CD8-positive, alpha-beta memory T cell (primary cell): ENCODE data around the gene FBLN1. TPM values are rescaled to one million over a fixed set of nuclear protein-coding genes. Genes with fewer than 3 reads are reported as not detected.
"Not testable (repeated sequence)": the region's sequence is repeated elsewhere in the genome, so short reads cannot be mapped to it uniquely, and the experiment has no call there.

Experiments
- CTCF ChIA-PET: fragments of 350-600 bp; sonication (Branson Sonifier 250); formaldehyde crosslinking; loops from one replicate; lab custom pipeline; 2021; ENCODE audit warnings: antibody characterized with exemption; lab: Charles Lee
- POLR2A ChIA-PET: fragments of 350-600 bp; sonication (Branson Sonifier 250); formaldehyde crosslinking; loops from one replicate; lab custom pipeline; 2021; ENCODE audit warnings: antibody characterized with exemption; lab: Charles Lee
- DNase-seq, 5 donors: peaks; one replicate each; pipeline versions ENCODE4 v3.0.0 to v3.0.0-alpha.2; 2020 to 2022; ENCODE audit warnings: mixed read lengths in 1 of 5
- H3K27ac ChIP-seq: one replicate; pipeline ENCODE4 v1.7.0; 2013; ENCODE audit warnings: low read depth, mild to moderate bottlenecking, low read length, moderate library complexity
- H3K27me3 ChIP-seq: 2 replicates; pipeline ENCODE4 v1.7.0; 2013; ENCODE audit warnings: low read length, mild to moderate bottlenecking; ENCODE audit not compliant: insufficient read depth, poor library complexity, severe bottlenecking
- H3K36me3 ChIP-seq: 2 replicates; pipeline ENCODE4 v1.7.0; 2013; ENCODE audit warnings: mild to moderate bottlenecking, low read length, moderate library complexity; ENCODE audit not compliant: insufficient read depth
- H3K4me1 ChIP-seq: 2 replicates; pipeline ENCODE4 v1.7.0; 2013; ENCODE audit warnings: mild to moderate bottlenecking, low read length, moderate library complexity; ENCODE audit not compliant: insufficient read depth
- H3K4me3 ChIP-seq: 2 replicates; pipeline ENCODE4 v1.7.0; 2013; ENCODE audit warnings: mild to moderate bottlenecking, low read length
- H3K9me3 ChIP-seq: 2 replicates; pipeline ENCODE4 v1.7.0; 2013; ENCODE audit warnings: mild to moderate bottlenecking, low read length
- H3K27ac Mint-ChIP-seq, 8 donors: one replicate each; pipeline ENCODE4 v1.8.0; 2020 to 2021; ENCODE audit warnings: mixed read lengths in 8 of 8, mild to moderate bottlenecking in 6 of 8, inconsistent platforms in 3 of 8, moderate library complexity in 3 of 8
- H3K27me3 Mint-ChIP-seq, 2 donors: one replicate each; pipeline ENCODE4 v1.8.0; 2020 to 2021; ENCODE audit warnings: mixed read lengths in 2 of 2, mild to moderate bottlenecking in 1 of 2, moderate library complexity in 1 of 2
- H3K36me3 Mint-ChIP-seq, 3 donors: one replicate each; pipeline ENCODE4 v1.8.0; 2020 to 2021; ENCODE audit warnings: mixed read lengths in 3 of 3, inconsistent platforms in 1 of 3, mild to moderate bottlenecking in 1 of 3
- H3K4me1 Mint-ChIP-seq, 3 donors: one replicate each; pipeline ENCODE4 v1.8.0; 2020 to 2021; ENCODE audit warnings: mixed read lengths in 3 of 3, inconsistent platforms in 1 of 3, mild to moderate bottlenecking in 1 of 3
- H3K4me3 Mint-ChIP-seq, 7 donors: one replicate each; pipeline ENCODE4 v1.8.0; 2020 to 2021; ENCODE audit warnings: mixed read lengths in 7 of 7, mild to moderate bottlenecking in 6 of 7, moderate library complexity in 4 of 7, inconsistent platforms in 2 of 7
- H3K9me3 Mint-ChIP-seq, 5 donors: one replicate each; pipeline ENCODE4 v1.8.0; 2020 to 2022; ENCODE audit warnings: mixed read lengths in 5 of 5, mild to moderate bottlenecking in 3 of 5, moderate library complexity in 2 of 5, inconsistent platforms in 1 of 5
- polyA plus RNA-seq: library from polyadenylated mRNA; unstranded; fragments of 300-500 nt; fragmentation: Illumina TruSeq; gene quantifications from one replicate; pipeline ENCODE4 v1.2.3, GENCODE V29; 2021
- total RNA-seq, 2 experiments: library from RNA; stranded (reverse); gene quantifications; one replicate each; pipeline ENCODE4 v1.2.3, GENCODE V29; 2021

Gene FBLN1
- total and polyA plus RNA-seq, 3 experiments from 2014 or later = not detected

GRCh38 chr22:45602824-45603595, 100.3 kb downstream of the FBLN1 start:
- no peak for DNase-seq
- H3K4me3 Mint-ChIP-seq = no peak overlapping the region
- no peaks in the 10 kb centered on the region for H3K9me3 Mint-ChIP-seq
- Histone ChIP-seq H3K9me3 (no peaks in the 10 kb centered on the region), H3K27me3 (no peaks in the 10 kb centered on the region), H3K4me3 (no peak overlapping the region), H3K4me1 (no peaks in the 10 kb centered on the region), H3K36me3 (no peaks in the 10 kb centered on the region), H3K27ac (no peak overlapping the region)
- POLR2A ChIA-PET = no interaction called here
- CTCF ChIA-PET = no interaction called here
- H3K27ac Mint-ChIP-seq = no peak overlapping the region
- H3K4me1 Mint-ChIP-seq = no peaks in the 10 kb centered on the region
- no peaks in the 10 kb centered on the region for H3K36me3 Mint-ChIP-seq
- peaks cover 5 to 31% of the 10 kb centered on the region in 2 donors for H3K27me3 Mint-ChIP-seq

- H3K36me3 Mint-ChIP-seq = no peaks in the 10 kb centered on the region
- no peak overlapping the region for H3K27ac ChIP-seq
- no peaks in the 10 kb centered on the region for H3K9me3 Mint-ChIP-seq
- H3K4me3 Mint-ChIP-seq = no peak overlapping the region
- ChIA-PET POLR2A (no interaction called here), CTCF (no interaction called here)
- no peak overlapping the region for H3K27ac Mint-ChIP-seq
- H3K36me3 ChIP-seq = no peaks in the 10 kb centered on the region
- no peak for DNase-seq
- H3K27me3 Mint-ChIP-seq = peaks cover 5 to 31% of the 10 kb centered on the region in 2 donors
- H3K4me1 Mint-ChIP-seq = peaks cover 5 to 6% (median 6%) of the 10 kb centered on the region in 3 donors
- no peaks in the 10 kb centered on the region for H3K27me3 ChIP-seq
- no peaks in the 10 kb centered on the region for H3K4me1 ChIP-seq
- H3K4me3 ChIP-seq = no peak overlapping the region
- H3K9me3 ChIP-seq = no peaks in the 10 kb centered on the region
Observed at GRCh38 chr22:45603619-45604018, 100.9 kb downstream of the FBLN1 start.

- H3K36me3 Mint-ChIP-seq, POLR2A ChIA-PET, H3K36me3 ChIP-seq, H3K27ac ChIP-seq, DNase-seq, H3K27me3 ChIP-seq, CTCF ChIA-PET, H3K9me3 Mint-ChIP-seq, H3K4me3 ChIP-seq, H3K9me3 ChIP-seq, H3K4me1 ChIP-seq: not testable (repeated sequence)
- Mint-ChIP-seq H3K4me1 (peaks cover 17 to 21% (median 21%) of the 10 kb centered on the region in 3 donors), H3K27ac (peak overlapping the region in 1 of 8 donors; percentile 22), H3K4me3 (peak overlapping the region in 2 of 7 donors; percentile 77 to 83), H3K27me3 (peaks cover 4 to 14% of the 10 kb centered on the region in 2 donors)
Observed at GRCh38 chr22:45608045-45608444, 105.4 kb downstream of the FBLN1 start.

- POLR2A ChIA-PET = no interaction called here
- Histone ChIP-seq H3K27me3 (no peaks in the 10 kb centered on the region), H3K9me3 (no peaks in the 10 kb centered on the region), H3K36me3 (no peaks in the 10 kb centered on the region), H3K27ac (no peak overlapping the region), H3K4me3 (no peak overlapping the region), H3K4me1 (no peaks in the 10 kb centered on the region)
- CTCF ChIA-PET = no interaction called here
- peak overlapping the region; percentile 35 to 90 (median 70) for H3K4me3 Mint-ChIP-seq
- H3K27ac Mint-ChIP-seq = peak overlapping the region in 7 of 8 donors; percentile 89 to 99 (median 94)
- peak in 2 of 5 donors; percentile 3 to 20 for DNase-seq
- no peaks in the 10 kb centered on the region for H3K9me3 Mint-ChIP-seq
- H3K27me3 Mint-ChIP-seq = peaks cover 2 to 14% of the 10 kb centered on the region in 2 donors
- no peaks in the 10 kb centered on the region for H3K36me3 Mint-ChIP-seq
- peaks cover 17 to 21% (median 21%) of the 10 kb centered on the region in 3 donors for H3K4me1 Mint-ChIP-seq
Observed at GRCh38 chr22:45608763-45609180, 106.1 kb downstream of the FBLN1 start.

GRCh38 chr22:45612451-45612901, 109.8 kb downstream of the FBLN1 start:
- Histone ChIP-seq H3K4me1 (no peaks in the 10 kb centered on the region), H3K27me3 (no peaks in the 10 kb centered on the region), H3K27ac (no peak overlapping the region), H3K9me3 (no peaks in the 10 kb centered on the region), H3K4me3 (no peak overlapping the region), H3K36me3 (no peaks in the 10 kb centered on the region)
- Mint-ChIP-seq H3K4me1 (peaks cover 18 to 21% (median 21%) of the 10 kb centered on the region in 3 donors), H3K27ac (peak overlapping the region; percentile 54 to 91 (median 84)), H3K9me3 (no peaks in the 10 kb centered on the region), H3K4me3 (peak overlapping the region in 5 of 7 donors; percentile 1 to 69 (median 29)), H3K27me3 (peaks cover 0 to 2% of the 10 kb centered on the region in 2 donors), H3K36me3 (no peaks in the 10 kb centered on the region)
- ChIA-PET POLR2A (no interaction called here), CTCF (no interaction called here)
- peak in 3 of 5 donors; percentile 3 to 13 (median 11) for DNase-seq

GRCh38 chr22:45612940-45613339, 110.3 kb downstream of the FBLN1 start:
- no peak overlapping the region for H3K4me3 ChIP-seq
- no peaks in the 10 kb centered on the region for H3K27me3 ChIP-seq
- Mint-ChIP-seq H3K27me3 (peaks cover 0 to 2% of the 10 kb centered on the region in 2 donors), H3K9me3 (no peaks in the 10 kb centered on the region), H3K27ac (peak overlapping the region in 7 of 8 donors; percentile 54 to 91 (median 84)), H3K4me1 (peaks cover 18 to 21% (median 21%) of the 10 kb centered on the region in 3 donors), H3K4me3 (peak overlapping the region in 4 of 7 donors; percentile 1 to 69 (median 36)), H3K36me3 (no peaks in the 10 kb centered on the region)
- no peaks in the 10 kb centered on the region for H3K36me3 ChIP-seq
- ChIA-PET POLR2A (no interaction called here), CTCF (no interaction called here)
- H3K9me3 ChIP-seq = no peaks in the 10 kb centered on the region
- no peak for DNase-seq
- no peak overlapping the region for H3K27ac ChIP-seq
- no peaks in the 10 kb centered on the region for H3K4me1 ChIP-seq

- Mint-ChIP-seq H3K27ac (peak overlapping the region in 2 of 8 donors; percentile 50 to 76), H3K4me3 (no peak overlapping the region), H3K36me3 (no peaks in the 10 kb centered on the region), H3K4me1 (peaks cover 5 to 10% (median 9%) of the 10 kb centered on the region in 3 donors), H3K9me3 (no peaks in the 10 kb centered on the region), H3K27me3 (peaks cover 0 to 2% of the 10 kb centered on the region in 2 donors)
- no peaks in the 10 kb centered on the region for H3K4me1 ChIP-seq
- H3K4me3 ChIP-seq = no peak overlapping the region
- no peak overlapping the region for H3K27ac ChIP-seq
- no peak for DNase-seq
- ChIA-PET POLR2A (no interaction called here), CTCF (no interaction called here)
- H3K9me3 ChIP-seq = no peaks in the 10 kb centered on the region
- no peaks in the 10 kb centered on the region for H3K27me3 ChIP-seq
- no peaks in the 10 kb centered on the region for H3K36me3 ChIP-seq
Observed at GRCh38 chr22:45615364-45615763, 112.7 kb downstream of the FBLN1 start.

- ChIA-PET POLR2A (no interaction called here), CTCF (no interaction called here)
- no peaks in the 10 kb centered on the region for H3K36me3 Mint-ChIP-seq
- DNase-seq = no peak
- H3K9me3 Mint-ChIP-seq = no peaks in the 10 kb centered on the region
- peaks cover 0 to 2% of the 10 kb centered on the region in 2 donors for H3K27me3 Mint-ChIP-seq
- Histone ChIP-seq H3K4me1 (no peaks in the 10 kb centered on the region), H3K9me3 (no peaks in the 10 kb centered on the region), H3K27me3 (no peaks in the 10 kb centered on the region), H3K27ac (no peak overlapping the region), H3K4me3 (no peak overlapping the region), H3K36me3 (no peaks in the 10 kb centered on the region)
- H3K4me3 Mint-ChIP-seq = no peak overlapping the region
- H3K27ac Mint-ChIP-seq = no peak overlapping the region
- peaks cover 5 to 9% (median 8%) of the 10 kb centered on the region in 3 donors for H3K4me1 Mint-ChIP-seq
Observed at GRCh38 chr22:45616432-45616831, 113.7 kb downstream of the FBLN1 start.
